Measurements from ENCODE around the gene TMCO1.

The TMCO1 gene

DNA sequence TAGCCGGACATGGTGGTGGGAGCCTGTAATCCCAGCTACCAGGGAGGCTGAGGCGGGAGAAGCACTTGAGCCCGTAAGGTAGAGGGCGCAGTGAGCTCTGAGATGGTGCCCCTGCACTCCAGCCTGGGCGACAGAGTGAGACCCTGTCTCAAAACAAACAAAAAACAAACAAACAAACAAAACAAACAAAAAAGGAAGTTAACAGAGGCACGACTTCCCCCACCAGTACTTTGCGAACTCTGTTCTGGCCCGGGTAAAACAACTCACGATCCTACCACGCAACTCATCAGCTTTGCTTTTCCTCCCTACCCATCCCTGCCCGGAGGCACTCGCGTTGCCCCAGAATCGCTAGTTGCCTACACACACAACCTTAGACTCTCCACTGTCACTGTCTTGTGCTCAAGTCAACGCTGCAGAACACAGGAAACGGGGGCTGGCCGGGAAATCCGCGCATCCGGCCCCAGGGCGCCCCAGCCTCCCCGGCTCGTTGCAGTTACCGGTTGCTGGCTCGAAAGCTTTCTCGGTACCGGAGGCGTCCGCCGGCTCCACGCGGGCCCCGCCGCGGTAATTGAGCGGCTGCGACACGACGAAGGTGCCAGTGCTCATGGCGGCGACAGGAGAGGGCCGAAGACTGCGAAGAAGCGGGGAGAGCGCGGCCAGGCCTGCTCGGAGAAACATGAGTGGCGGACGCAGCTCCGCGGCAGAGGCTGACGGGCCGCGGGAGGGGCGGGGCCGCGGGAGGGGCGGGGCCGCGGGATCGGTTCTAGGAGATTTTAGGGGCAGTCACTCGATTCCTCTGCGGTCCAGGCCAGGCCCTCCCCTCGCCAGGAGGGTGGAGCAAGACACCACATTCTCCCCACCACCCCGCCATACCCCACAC is 70.5 kb downstream of the TMCO1 start, which contains the start of gene ALDH9A1:
TSS of gene ALDH9A1 (minus strand) at position 682 of the 880 bp plus-strand sequence. CDS start at position 678, 4 bp downstream.
- H4K20me1 ChIP-seq (ENCODE audit: insufficient read depth), result peaks cover 6% of the 10 kb centered on the region; the same call in 1 of the 2 replicates
- peak within 1 kb of the TSS; percentile 98 for H3K4me3 ChIP-seq (IDR thresholded peaks at IDR 0.05; ENCODE audit: insufficient read depth, low read depth, low read length)
- H3K4me1 ChIP-seq (ENCODE audit: low read depth, poor library complexity, severe bottlenecking), result peaks cover 28% of the 10 kb centered on the region
- peak within 1 kb of the TSS; percentile 86 for H3K27ac ChIP-seq
- no peaks in the 10 kb centered on the region for H3K36me3 ChIP-seq (ENCODE audit: insufficient read depth)
- TF ChIP-seq, protein P1, sequence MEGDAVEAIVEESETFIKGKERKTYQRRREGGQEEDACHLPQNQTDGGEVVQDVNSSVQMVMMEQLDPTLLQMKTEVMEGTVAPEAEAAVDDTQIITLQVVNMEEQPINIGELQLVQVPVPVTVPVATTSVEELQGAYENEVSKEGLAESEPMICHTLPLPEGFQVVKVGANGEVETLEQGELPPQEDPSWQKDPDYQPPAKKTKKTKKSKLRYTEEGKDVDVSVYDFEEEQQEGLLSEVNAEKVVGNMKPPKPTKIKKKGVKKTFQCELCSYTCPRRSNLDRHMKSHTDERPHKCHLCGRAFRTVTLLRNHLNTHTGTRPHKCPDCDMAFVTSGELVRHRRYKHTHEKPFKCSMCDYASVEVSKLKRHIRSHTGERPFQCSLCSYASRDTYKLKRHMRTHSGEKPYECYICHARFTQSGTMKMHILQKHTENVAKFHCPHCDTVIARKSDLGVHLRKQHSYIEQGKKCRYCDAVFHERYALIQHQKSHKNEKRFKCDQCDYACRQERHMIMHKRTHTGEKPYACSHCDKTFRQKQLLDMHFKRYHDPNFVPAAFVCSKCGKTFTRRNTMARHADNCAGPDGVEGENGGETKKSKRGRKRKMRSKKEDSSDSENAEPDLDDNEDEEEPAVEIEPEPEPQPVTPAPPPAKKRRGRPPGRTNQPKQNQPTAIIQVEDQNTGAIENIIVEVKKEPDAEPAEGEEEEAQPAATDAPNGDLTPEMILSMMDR (conservative IDR thresholded peaks at IDR 0.05; ENCODE audit: low read depth, low read length), result peak; percentile 67
- H3K79me2 ChIP-seq (ENCODE audit: insufficient read depth, low read depth), result peaks cover 41% of the 10 kb centered on the region
- H2AFZ ChIP-seq (ENCODE audit: low read depth), result peak within 1 kb of the TSS; percentile 87
- peak within 1 kb of the TSS; percentile 85 for H3K9ac ChIP-seq
- no peaks in the 10 kb centered on the region for H3K27me3 ChIP-seq (ENCODE audit: insufficient read depth, low read depth)
- peak within 1 kb of the TSS; percentile 83 for H3K4me2 ChIP-seq

DNA sequence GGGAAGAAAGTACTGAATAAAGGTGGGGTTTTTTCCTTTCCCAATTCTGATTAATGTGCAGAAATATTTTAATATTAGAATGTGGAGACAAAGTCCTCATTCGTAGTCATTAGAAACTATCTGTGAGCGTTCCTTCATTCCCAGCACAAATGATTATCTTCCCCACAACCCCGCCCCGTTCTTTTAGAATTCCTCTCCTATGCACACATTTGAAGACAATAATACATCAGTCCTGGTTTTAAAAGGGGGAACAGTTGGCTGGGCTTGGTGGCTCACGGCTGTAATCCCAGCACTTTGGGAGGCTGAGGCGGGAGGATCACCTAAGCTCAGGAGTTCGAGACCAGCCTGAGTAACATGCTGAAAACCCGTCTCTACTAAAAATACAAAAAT is 71.2 kb downstream of the TMCO1 start:
- peaks cover 41% of the 10 kb centered on the region for H3K79me2 ChIP-seq (ENCODE audit: insufficient read depth, low read depth)
- peak overlapping the region; percentile 87; the same call in 1 of the 2 replicates for H2AFZ ChIP-seq (ENCODE audit: low read depth)
- no peaks in the 10 kb centered on the region for H3K27me3 ChIP-seq (ENCODE audit: insufficient read depth, low read depth)
- peak overlapping the region; percentile 83 for H3K4me2 ChIP-seq
- peaks cover 6% of the 10 kb centered on the region; the same call in 1 of the 2 replicates for H4K20me1 ChIP-seq (ENCODE audit: insufficient read depth)
- TF ChIP-seq, protein P1 (conservative IDR thresholded peaks at IDR 0.05; ENCODE audit: low read depth, low read length), result no peak
- no peaks in the 10 kb centered on the region for H3K36me3 ChIP-seq (ENCODE audit: insufficient read depth)
- H3K9ac ChIP-seq, result peak overlapping the region; percentile 85; the same call in 1 of the 2 replicates
- H3K4me3 ChIP-seq (IDR thresholded peaks at IDR 0.05; ENCODE audit: insufficient read depth, low read depth, low read length), result peak overlapping the region; percentile 98
- H3K4me1 ChIP-seq (ENCODE audit: low read depth, poor library complexity, severe bottlenecking), result peaks cover 28% of the 10 kb centered on the region
- peak overlapping the region; percentile 86 for H3K27ac ChIP-seq

DNA sequence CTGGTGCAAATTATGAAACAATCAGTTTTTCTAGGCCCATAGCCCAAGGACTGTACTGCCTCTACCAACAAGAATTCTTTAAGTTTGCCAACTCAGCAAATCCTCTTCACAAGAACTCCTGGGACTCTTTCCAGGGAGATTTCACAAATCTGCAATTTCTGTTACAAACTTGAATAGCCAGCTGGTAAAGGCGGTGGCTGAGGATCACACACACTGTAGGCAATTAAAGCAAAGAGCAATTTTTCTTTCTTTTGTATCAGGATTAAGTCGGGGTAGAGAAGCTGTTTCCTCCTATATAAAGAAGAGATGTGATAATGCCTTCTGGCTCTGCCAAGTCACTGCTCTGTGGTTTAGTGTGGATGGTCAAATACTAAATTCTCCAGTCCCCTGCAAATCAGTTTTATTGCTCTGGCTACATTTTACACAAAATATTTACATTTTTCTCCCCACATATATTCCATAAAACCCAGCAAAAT is 72.0 kb downstream of the TMCO1 start:
- H3K36me3 ChIP-seq (ENCODE audit: insufficient read depth), result no peaks in the 10 kb centered on the region
- no peaks in the 10 kb centered on the region for H3K27me3 ChIP-seq (ENCODE audit: insufficient read depth, low read depth)
- peaks cover 6% of the 10 kb centered on the region; the same call in 1 of the 2 replicates for H4K20me1 ChIP-seq (ENCODE audit: insufficient read depth)
- no peak overlapping the region for H3K4me3 ChIP-seq (IDR thresholded peaks at IDR 0.05; ENCODE audit: insufficient read depth, low read depth, low read length)
- TF ChIP-seq, protein P1 (conservative IDR thresholded peaks at IDR 0.05; ENCODE audit: low read depth, low read length), result no peak
- H3K79me2 ChIP-seq (ENCODE audit: insufficient read depth, low read depth), result peaks cover 45% of the 10 kb centered on the region
- H3K27ac ChIP-seq, result no peak overlapping the region; the same call in 1 of the 2 replicates
- no peak overlapping the region for H3K9ac ChIP-seq
- H2AFZ ChIP-seq (ENCODE audit: low read depth), result no peak overlapping the region
- H3K4me2 ChIP-seq, result peak overlapping the region; percentile 83
- H3K4me1 ChIP-seq (ENCODE audit: low read depth, poor library complexity, severe bottlenecking), result peaks cover 31% of the 10 kb centered on the region

DNA sequence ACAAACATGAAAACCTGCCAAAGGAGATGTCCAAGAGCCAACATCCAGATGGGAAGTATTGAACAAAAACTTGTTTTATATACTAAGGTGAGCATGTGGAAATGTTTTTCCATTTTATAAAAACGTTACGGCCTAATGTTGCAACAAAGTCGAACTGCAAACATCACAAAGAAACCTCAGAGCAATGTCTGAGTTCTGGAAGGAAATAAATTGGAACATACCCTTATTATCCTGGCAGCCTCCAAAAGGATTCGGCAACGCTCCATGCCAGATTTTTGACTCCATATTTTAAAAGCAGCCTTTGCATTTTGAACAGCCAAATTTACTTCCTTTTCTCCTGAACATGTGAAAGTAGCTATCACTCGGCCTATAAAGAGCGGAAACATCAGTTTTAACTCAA is 73.6 kb downstream of the TMCO1 start:
- peaks cover 39% of the 10 kb centered on the region for H3K4me1 ChIP-seq (ENCODE audit: low read depth, poor library complexity, severe bottlenecking)
- peaks cover 61% of the 10 kb centered on the region for H3K79me2 ChIP-seq (ENCODE audit: insufficient read depth, low read depth)
- H4K20me1 ChIP-seq (ENCODE audit: insufficient read depth), result peaks cover 6% of the 10 kb centered on the region; the same call in 1 of the 2 replicates
- no peaks in the 10 kb centered on the region for H3K36me3 ChIP-seq (ENCODE audit: insufficient read depth)
- TF ChIP-seq, protein P1 (conservative IDR thresholded peaks at IDR 0.05; ENCODE audit: low read depth, low read length), result no peak
- H3K9ac ChIP-seq, result no peak overlapping the region
- no peaks in the 10 kb centered on the region for H3K27me3 ChIP-seq (ENCODE audit: insufficient read depth, low read depth)
- no peak overlapping the region for H3K4me3 ChIP-seq (IDR thresholded peaks at IDR 0.05; ENCODE audit: insufficient read depth, low read depth, low read length)
- H3K4me2 ChIP-seq, result no peak overlapping the region
- H2AFZ ChIP-seq (ENCODE audit: low read depth), result no peak overlapping the region
- H3K27ac ChIP-seq, result no peak overlapping the region
